OCI-LY7 (cell line): ENCODE results near the gene GNAZ. TPM values are rescaled to one million over a fixed set of nuclear protein-coding genes. Genes with fewer than 3 reads are reported as not detected.

Experiments
- BruUV-seq: library from RNA; stranded (reverse); fragments of 400-500 nt; replicated peaks from 2 replicates; lab custom pipeline; 2021; lab: Mats Ljungman, UMichigan
- CTCF ChIA-PET: fragments of 300-600 bp; sonication (Branson Sonifier 250); formaldehyde crosslinking; loops from one replicate; lab custom pipeline; 2022; ENCODE audit warnings: antibody characterized with exemption; ENCODE audit not compliant: unreplicated experiment; lab: Charles Lee
- POLR2A ChIA-PET: fragments of 300-600 bp; sonication (Branson Sonifier 250); formaldehyde crosslinking; loops from one replicate; lab custom pipeline; 2022; ENCODE audit warnings: antibody characterized with exemption; lab: Charles Lee
- DNase-seq: peaks from one replicate; pipeline ENCODE4 v3.0.0-alpha.2; 2015; ENCODE audit warnings: low spot score
- H2AFZ ChIP-seq: fragments of 200-600 bp; sonication (generic), shearing (Covaris generic); 2 replicates; pipeline ENCODE4 v1.6.1; 2014; ENCODE audit warnings: mild to moderate bottlenecking, antibody characterized with exemption, low read length, moderate library complexity
- H3K27ac ChIP-seq: fragments of 200-600 bp; sonication (generic); 2 replicates; pipeline ENCODE4 v1.5.1; 2014; ENCODE audit warnings: mixed run types, low read depth, mild to moderate bottlenecking, moderate library complexity, low read length, inconsistent platforms; ENCODE audit not compliant: poor library complexity, severe bottlenecking
- H3K36me3 ChIP-seq: fragments of 200-600 bp; sonication (generic); 2 replicates; pipeline ENCODE4 v1.6.1; 2014; ENCODE audit warnings: mild to moderate bottlenecking, antibody characterized with exemption, low read length, moderate library complexity, mixed read lengths; ENCODE audit not compliant: insufficient read depth
- H3K4me1 ChIP-seq: fragments of 200-600 bp; sonication (generic); 2 replicates; pipeline ENCODE4 v1.5.1; 2014; ENCODE audit warnings: mild to moderate bottlenecking, low read length; ENCODE audit not compliant: insufficient read depth, poor library complexity, severe bottlenecking
- H3K4me2 ChIP-seq: fragments of 200-600 bp; sonication (generic); 2 replicates; pipeline ENCODE4 v1.6.1; 2014; ENCODE audit warnings: mild to moderate bottlenecking, low read length
- H3K4me3 ChIP-seq: fragments of 200-600 bp; sonication (generic); 2 replicates; pipeline ENCODE4 v1.5.1; 2014; ENCODE audit warnings: mild to moderate bottlenecking, low read depth, low read length; ENCODE audit not compliant: poor library complexity, severe bottlenecking
- H3K79me2 ChIP-seq: fragments of 200-600 bp; sonication (generic); 2 replicates; pipeline ENCODE4 v1.6.1; 2016; ENCODE audit warnings: low read depth, mild to moderate bottlenecking, low read length, moderate library complexity, mixed read lengths; ENCODE audit not compliant: insufficient read depth
- H3K9me2 ChIP-seq: fragments of 200-600 bp; sonication (generic); 2 replicates; pipeline ENCODE4 v1.6.1; 2016; ENCODE audit warnings: mild to moderate bottlenecking, low read length, mixed read lengths; ENCODE audit not compliant: insufficient read depth
- H3K9me3 ChIP-seq: fragments of 200-600 bp; sonication (generic); 2 replicates; pipeline ENCODE4 v1.6.1; 2014; ENCODE audit warnings: mild to moderate bottlenecking, mixed run types, low read length, mixed read lengths
- H4K20me1 ChIP-seq: fragments of 200-600 bp; sonication (generic); 2 replicates; pipeline ENCODE4 v1.6.1; 2014; ENCODE audit warnings: mild to moderate bottlenecking, antibody characterized with exemption, low read length, moderate library complexity, mixed read lengths; ENCODE audit not compliant: insufficient read depth
- CTCF ChIP-seq: fragments of 200-600 bp; sonication (generic); conservative IDR thresholded peaks from 2 replicates; pipeline ENCODE4 v1.5.1; 2014; ENCODE audit warnings: mild to moderate bottlenecking, antibody characterized with exemption, low read length, moderate library complexity, mixed read lengths
- EZH2phosphoT487 ChIP-seq: fragments of 200-600 bp; sonication (generic); IDR thresholded peaks from 2 replicates; pipeline ENCODE4 v1.6.1; 2018; ENCODE audit warnings: low read depth, borderline replicate concordance, mild to moderate bottlenecking, mixed run types, antibody characterized with exemption, low read length, moderate library complexity, mixed read lengths
- intact Hi-C: fragments of 100-400 bp; cut with micrococcal nuclease; formaldehyde crosslinking; loops from one replicate; pipeline ENCODE4 v1.10.0; 2022; ENCODE audit not compliant: unreplicated experiment
- total RNA-seq, 2 experiments: library from RNA; depleted of rRNA in 1 of 2; stranded (reverse); fragments of >200 nt in 1 of 2; shearing (Covaris generic) in 1 of 2; gene quantifications; 2 replicates each; pipeline ENCODE4 v1.2.3, GENCODE V29; 2014 to 2022

Gene GNAZ
- total RNA-seq, 2 experiments from 2014 or later, result 38.5 to 46.4 TPM

- H3K9me2 ChIP-seq, result no peaks in the 10 kb centered on the region
- CTCF ChIA-PET, result no interaction called here
- H3K79me2 ChIP-seq, result no peaks in the 10 kb centered on the region
- no peaks in the 10 kb centered on the region for H4K20me1 ChIP-seq
- H3K9me3 ChIP-seq, result no peaks in the 10 kb centered on the region
- peak overlapping the region; percentile 43 for H3K4me3 ChIP-seq
- DNase-seq, result peak; percentile 79
- no peaks in the 10 kb centered on the region for H3K36me3 ChIP-seq
- POLR2A ChIA-PET, result interaction anchor here (0.6 to 2.4 kb wide), 5 partner anchors 8 to 43 kb away, joined by 3 to 17 read pairs (median 4); partner anchors contain the start of gene RAB36
- H3K4me1 ChIP-seq, result peaks cover 56% of the 10 kb centered on the region
- H3K4me2 ChIP-seq, result peak overlapping the region; percentile 61
- H3K27ac ChIP-seq, result peak overlapping the region; percentile 40
- intact Hi-C loops, result no loop called here
- no TSS peak for BruUV-seq
- H2AFZ ChIP-seq, result peak overlapping the region; percentile 95
- TF ChIP-seq EZH2phosphoT487, result no peak
- TF ChIP-seq CTCF, result no peak
Observed at GRCh38 chr22:23152238-23153114, 82.2 kb downstream of the GNAZ start.

- H3K4me3 ChIP-seq, result no peak overlapping the region
- H3K27ac ChIP-seq, result no peak overlapping the region
- H3K36me3 ChIP-seq, result no peaks in the 10 kb centered on the region
- no peaks in the 10 kb centered on the region for H3K79me2 ChIP-seq
- no peaks in the 10 kb centered on the region for H4K20me1 ChIP-seq
- ChIA-PET CTCF (interaction anchor here (0.6 kb wide), 1 partner anchor 89 kb away, joined by 3 read pairs; no protein-coding TSS in a partner anchor), POLR2A (interaction anchor here (0.6 to 2.4 kb wide), 7 partner anchors 9 to 950 kb away, joined by 3 to 17 read pairs (median 4); partner anchors contain the start of gene RAB36)
- H3K4me2 ChIP-seq, result no peak overlapping the region
- no peaks in the 10 kb centered on the region for H3K9me2 ChIP-seq
- no peaks in the 10 kb centered on the region for H3K9me3 ChIP-seq
- no TSS peak for BruUV-seq
- DNase-seq, result no peak
- H3K4me1 ChIP-seq, result peaks cover 61% of the 10 kb centered on the region
- no peak overlapping the region for H2AFZ ChIP-seq
- intact Hi-C loops, result no loop called here
- TF ChIP-seq EZH2phosphoT487 (no peak), CTCF (no peak)
Observed at GRCh38 chr22:23153994-23154393, 83.7 kb downstream of the GNAZ start.
